MG63 (cell line): ENCODE results near the gene TLK2. TPM values are rescaled to one million over a fixed set of nuclear protein-coding genes. Genes with fewer than 3 reads are reported as not detected.
"Not testable (repeated sequence)": the region's sequence is repeated elsewhere in the genome, so short reads cannot be mapped to it uniquely, and the experiment has no call there.

Source experiments
- DNase-seq: peaks from one replicate; pipeline ENCODE4 v3.0.0-alpha.2; 2020
- H3K27me3 ChIP-seq: fragments of 250-450 bp; sonication (Bioruptor Pico); 2 replicates; pipeline ENCODE4 v1.5.1; 2020; ENCODE audit warnings: mild to moderate bottlenecking, moderate library complexity
- H3K36me3 ChIP-seq: fragments of 250-450 bp; sonication (Bioruptor Pico); 2 replicates; pipeline ENCODE4 v1.5.1; 2020; ENCODE audit warnings: mild to moderate bottlenecking, moderate library complexity
- H3K4me3 ChIP-seq: fragments of 250-450 bp; sonication (Bioruptor Pico); 2 replicates; pipeline ENCODE4 v1.5.1; 2020; ENCODE audit warnings: mild to moderate bottlenecking, moderate library complexity
- H3K9me3 ChIP-seq: fragments of 250-450 bp; sonication (Bioruptor Pico); 2 replicates; pipeline ENCODE4 v1.5.1; 2020; ENCODE audit warnings: mild to moderate bottlenecking, moderate library complexity
- total RNA-seq: library from RNA; depleted of rRNA; stranded (reverse); fragments of >200 nt; shearing (Covaris generic); gene quantifications from 2 replicates; pipeline ENCODE4 v1.2.3, GENCODE V29; 2014; ENCODE audit warnings: low replicate concordance

Gene TLK2
- total RNA-seq, 1 experiment from 2014 or later, result 27.7 TPM

DNA sequence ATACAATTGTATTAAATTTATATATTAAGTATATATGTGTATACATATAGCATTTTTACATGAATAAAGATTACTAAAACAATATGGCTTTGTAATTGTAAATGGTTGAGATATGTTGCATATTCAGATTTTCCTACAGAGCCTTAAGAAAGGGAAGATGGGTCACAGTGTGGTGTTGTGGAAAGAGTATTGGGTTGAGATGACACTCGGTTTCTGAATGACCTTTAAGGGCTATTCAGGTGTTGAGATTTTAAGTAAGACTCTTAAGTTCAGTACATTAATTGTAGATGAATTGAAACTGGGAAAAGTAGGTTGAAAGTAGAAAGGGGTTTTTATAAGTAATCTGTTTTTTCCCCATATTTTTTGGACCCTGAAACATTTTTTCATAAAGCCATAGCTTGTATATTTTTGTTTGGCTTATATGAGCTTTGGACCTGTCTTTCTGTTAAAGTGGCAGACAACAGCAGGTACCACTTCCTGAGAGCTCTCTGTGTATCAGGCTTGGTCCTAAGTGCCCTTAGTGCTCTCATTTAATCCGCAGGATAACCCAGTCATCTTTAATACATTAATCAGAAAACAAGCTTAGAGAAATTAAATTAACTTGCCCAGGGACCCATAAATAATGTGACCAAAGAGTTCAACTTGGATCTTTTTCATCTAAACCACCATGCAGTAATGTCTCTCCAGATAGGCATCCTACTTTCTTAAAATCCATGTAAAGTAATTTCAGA, 100.3 kb downstream of the TLK2 start:
- Histone ChIP-seq H3K4me3 (no peak overlapping the region), H3K27me3 (no peaks in the 10 kb centered on the region), H3K36me3 (peaks cover 67% of the 10 kb centered on the region), H3K9me3 (no peaks in the 10 kb centered on the region)
- no peak for DNase-seq

DNA sequence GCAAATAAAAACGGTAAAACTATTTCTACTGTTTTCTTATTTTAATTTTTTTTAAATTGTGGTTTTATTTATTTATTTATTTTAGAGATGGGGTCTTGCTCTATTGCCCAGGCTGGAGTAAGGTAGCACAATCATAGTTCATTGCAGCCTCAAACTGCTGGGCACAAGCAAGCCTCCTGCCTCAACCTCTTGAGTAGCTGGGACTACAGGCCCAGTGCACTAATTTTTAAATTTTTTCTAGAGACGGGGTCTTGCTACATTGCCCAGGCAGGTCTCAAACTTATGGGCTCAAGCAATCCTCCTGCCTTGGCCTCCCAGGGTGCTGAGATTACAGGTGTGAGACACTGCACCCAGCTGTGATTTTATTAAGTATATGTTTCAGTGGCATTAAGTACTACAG, 102.3 kb downstream of the TLK2 start:
- H3K4me3 ChIP-seq, result no peak overlapping the region
- no peaks in the 10 kb centered on the region for H3K27me3 ChIP-seq
- H3K36me3 ChIP-seq, result peaks cover 66% of the 10 kb centered on the region
- no peaks in the 10 kb centered on the region for H3K9me3 ChIP-seq
- DNase-seq, result no peak

DNA sequence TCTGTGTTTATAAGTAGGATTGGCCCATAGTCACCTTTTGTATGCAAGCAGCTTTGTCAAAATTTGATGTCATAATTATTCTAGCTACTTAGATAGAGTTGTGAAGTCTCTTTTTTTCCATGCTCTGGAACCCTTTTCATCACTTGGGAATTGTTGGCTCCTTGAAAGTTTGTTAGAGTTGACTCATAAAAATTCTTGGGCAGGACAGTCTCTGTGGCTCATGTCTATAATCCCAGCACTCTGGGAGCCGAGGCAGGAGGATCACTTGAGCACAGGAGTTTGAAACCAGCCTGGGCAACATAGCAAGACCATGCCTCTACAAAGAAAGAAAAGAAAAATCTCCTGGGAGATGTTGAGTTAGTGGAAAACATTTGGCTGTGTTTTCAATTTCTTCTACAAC, 103.1 kb downstream of the TLK2 start:
- peak; percentile 18 for DNase-seq
- peaks cover 66% of the 10 kb centered on the region for H3K36me3 ChIP-seq
- H3K27me3 ChIP-seq, result no peaks in the 10 kb centered on the region
- H3K4me3 ChIP-seq, result no peak overlapping the region
- H3K9me3 ChIP-seq, result no peaks in the 10 kb centered on the region

DNA sequence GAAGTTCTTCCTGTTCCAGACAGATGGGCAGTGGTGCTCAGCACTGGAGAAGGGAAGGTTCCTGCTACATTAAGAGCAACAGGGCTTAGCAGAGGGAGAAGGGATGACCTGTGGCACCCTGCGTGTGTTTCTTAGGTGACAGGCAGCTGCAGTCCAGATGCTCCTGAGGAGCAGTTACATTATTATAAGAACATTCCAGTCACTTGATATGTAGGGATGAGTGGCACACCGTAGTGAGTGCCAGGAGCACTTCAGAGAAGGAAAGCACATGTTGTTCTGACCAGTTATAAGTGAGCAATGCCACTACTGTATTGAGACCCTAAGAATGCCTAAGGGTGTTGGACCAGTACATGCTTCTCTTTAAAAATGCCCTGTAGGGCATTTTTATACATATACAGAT, 108.9 kb downstream of the TLK2 start:
- Histone ChIP-seq H3K27me3 (no peaks in the 10 kb centered on the region), H3K36me3 (peaks cover 50% of the 10 kb centered on the region), H3K9me3 (no peaks in the 10 kb centered on the region), H3K4me3 (no peak overlapping the region)
- no peak for DNase-seq

DNA sequence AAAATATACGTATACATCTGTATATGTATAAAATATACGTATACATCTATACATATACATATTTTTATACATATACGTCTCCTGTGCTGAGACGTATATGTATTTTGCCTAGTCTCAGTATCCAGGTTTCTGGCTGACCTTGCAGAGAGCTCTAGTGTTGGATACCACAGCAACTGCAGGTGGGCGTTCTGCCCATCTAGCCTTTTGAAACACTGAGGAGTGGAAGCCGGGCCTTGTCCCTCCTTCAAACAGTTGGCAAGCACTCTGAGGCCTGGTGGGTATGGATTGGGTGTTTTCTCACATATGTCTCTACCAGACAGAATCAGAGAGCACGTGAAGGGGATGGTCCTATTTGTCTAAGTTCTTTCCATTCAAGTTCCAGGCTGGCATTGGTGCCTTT, 109.5 kb downstream of the TLK2 start:
- Histone ChIP-seq H3K36me3 (peaks cover 48% of the 10 kb centered on the region), H3K4me3 (no peak overlapping the region), H3K27me3 (no peaks in the 10 kb centered on the region), H3K9me3 (no peaks in the 10 kb centered on the region)
- DNase-seq, result no peak

DNA sequence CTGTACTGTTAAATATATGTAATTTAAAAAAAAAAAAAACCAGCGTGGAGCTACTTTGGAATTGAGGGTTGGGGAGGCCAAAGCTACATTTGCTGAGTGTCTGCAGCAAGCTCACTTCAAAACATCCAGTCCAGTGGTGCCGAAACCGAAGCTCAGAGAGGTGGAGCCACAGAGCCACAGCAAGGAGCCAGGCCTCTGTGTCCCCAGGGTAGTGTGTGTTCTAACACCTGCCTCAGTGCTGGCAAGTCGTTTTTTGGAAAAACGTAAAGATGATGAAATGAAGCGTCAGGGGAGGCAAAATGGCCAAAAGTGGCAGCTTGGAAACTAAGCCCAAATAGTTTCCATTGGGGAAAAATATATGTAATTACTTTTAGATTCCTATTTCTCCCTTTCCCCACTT, 112.7 kb downstream of the TLK2 start:
- H3K4me3 ChIP-seq, result no peak overlapping the region
- peaks cover 2% of the 10 kb centered on the region for H3K9me3 ChIP-seq
- DNase-seq, result no peak
- no peaks in the 10 kb centered on the region for H3K27me3 ChIP-seq
- peaks cover 47% of the 10 kb centered on the region for H3K36me3 ChIP-seq

DNA sequence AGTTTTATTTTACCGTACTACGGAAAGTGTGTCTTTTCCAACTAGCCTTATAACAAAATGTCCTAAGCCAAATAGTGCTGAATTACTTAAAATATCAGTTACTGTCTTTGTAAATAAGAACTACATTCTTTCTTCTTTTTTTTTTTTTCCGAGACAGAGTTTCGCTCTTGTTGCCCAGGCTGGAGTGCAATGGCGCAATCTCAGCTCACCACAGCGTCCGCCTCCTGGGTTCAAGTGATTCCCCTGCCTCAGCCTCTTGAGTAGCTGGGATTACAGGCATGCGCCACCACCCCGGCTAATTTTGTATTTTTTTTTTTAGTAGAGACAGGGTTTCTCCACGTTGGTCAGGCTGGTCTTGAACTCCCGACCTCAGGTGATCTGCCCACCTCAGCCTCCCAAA, 113.2 kb downstream of the TLK2 start:
- not testable (repeated sequence) for H3K4me3 ChIP-seq, DNase-seq
- H3K36me3 ChIP-seq, result peaks cover 50% of the 10 kb centered on the region

DNA sequence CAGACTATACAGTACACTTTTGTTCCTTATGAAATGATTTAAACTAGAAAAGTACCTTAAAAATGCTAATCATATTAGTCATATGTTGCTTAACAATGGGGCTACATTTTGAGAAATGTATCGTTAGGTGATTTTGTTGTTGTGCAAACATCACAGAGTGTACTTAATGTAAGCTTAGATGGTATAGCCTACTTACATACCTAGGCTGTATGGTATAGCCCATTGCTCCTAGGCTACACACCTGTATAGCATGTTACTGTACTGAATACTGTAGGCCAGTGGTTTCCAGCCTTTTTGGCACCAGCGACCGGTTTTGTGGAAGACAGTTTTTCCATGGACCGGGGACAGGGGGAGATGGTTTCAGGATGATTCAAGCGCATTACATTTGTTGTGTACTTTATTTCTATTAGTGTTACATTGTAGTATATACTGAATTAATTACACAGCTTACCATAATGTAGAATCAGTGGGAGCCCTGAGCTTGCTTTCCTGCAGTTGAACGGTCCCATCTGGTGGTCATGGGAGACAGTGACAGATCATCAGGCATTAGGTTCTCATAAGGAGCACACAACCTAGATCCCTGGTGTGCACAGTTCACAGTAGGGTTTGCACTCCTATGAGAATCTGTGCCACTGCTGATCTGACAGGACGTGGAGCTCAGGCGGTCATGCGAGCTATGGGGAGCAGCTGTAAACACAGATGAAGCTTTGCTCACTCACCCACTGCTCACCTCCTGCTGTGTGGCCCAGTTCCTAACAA, 113.9 kb downstream of the TLK2 start:
- Histone ChIP-seq H3K36me3 (peaks cover 57% of the 10 kb centered on the region), H3K9me3 (peaks cover 2% of the 10 kb centered on the region), H3K4me3 (no peak overlapping the region), H3K27me3 (no peaks in the 10 kb centered on the region)
- DNase-seq, result no peak

More for the DNA sequence above, 113.2 kb downstream of the TLK2 start:
- not testable (repeated sequence) for H3K9me3 ChIP-seq, H3K27me3 ChIP-seq

DNA sequence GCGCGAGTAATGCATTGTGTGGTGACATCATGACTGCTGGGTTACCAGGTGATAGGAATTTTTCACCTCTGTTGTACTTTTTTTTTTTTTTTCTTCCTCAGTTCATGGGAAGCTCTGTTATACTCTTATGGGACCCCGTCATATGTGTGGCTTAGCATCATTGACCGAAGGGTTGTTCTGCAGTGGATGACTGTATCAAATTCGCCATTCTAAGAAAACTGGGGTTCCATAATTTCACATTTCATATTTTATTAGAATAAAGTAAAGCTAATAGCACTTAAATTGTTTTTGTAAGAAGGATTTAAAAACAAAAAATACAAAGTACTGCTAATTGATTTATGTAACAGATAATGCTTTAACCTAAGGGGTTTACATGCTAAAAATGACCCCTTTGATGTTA, 116.9 kb downstream of the TLK2 start:
- H3K4me3 ChIP-seq, result no peak overlapping the region
- no peaks in the 10 kb centered on the region for H3K27me3 ChIP-seq
- DNase-seq, result no peak
- H3K36me3 ChIP-seq, result peaks cover 65% of the 10 kb centered on the region
- peaks cover 2% of the 10 kb centered on the region for H3K9me3 ChIP-seq

DNA sequence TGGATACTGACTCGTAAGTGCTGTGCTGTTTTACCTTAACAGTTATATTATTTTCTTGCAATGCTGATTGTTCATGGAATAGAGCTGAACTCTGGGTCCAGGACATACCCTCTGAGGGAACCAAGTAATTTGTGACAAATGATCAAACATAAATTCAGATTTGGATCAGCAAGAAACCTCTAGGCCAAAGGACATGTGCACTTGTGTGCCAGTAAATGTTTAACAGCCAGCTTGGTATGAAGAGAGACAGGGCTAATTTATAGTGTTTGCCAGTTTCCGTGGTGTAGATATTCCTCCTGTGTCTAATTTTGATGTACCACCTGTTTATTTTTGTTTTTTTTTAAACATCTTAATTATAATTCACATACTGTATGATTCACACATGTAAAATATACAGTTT, 118.0 kb downstream of the TLK2 start:
- Histone ChIP-seq H3K27me3 (no peaks in the 10 kb centered on the region), H3K4me3 (no peak overlapping the region), H3K9me3 (peaks cover 2% of the 10 kb centered on the region), H3K36me3 (peaks cover 73% of the 10 kb centered on the region)
- no peak for DNase-seq

DNA sequence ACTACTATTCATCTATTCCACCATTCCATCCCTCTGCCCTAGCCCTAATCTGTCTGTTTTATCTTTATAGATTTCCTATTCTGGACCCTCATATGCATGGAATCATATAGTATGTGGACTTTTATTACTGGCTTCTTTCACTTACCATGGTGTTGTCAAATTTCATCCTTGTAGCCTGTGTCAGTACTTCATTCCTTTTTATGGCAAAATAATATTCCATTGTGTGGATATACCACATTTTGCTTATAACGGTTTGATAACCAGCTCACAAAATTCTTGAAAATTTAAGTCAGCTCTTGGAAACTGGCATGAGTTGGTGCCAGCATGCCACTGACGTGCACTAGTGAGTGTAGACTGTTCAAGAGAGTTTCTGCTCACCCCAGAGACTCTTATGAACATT, 118.5 kb downstream of the TLK2 start:
- Histone ChIP-seq H3K36me3 (peaks cover 77% of the 10 kb centered on the region), H3K9me3 (peaks cover 2% of the 10 kb centered on the region), H3K4me3 (no peak overlapping the region), H3K27me3 (no peaks in the 10 kb centered on the region)
- DNase-seq, result no peak

DNA sequence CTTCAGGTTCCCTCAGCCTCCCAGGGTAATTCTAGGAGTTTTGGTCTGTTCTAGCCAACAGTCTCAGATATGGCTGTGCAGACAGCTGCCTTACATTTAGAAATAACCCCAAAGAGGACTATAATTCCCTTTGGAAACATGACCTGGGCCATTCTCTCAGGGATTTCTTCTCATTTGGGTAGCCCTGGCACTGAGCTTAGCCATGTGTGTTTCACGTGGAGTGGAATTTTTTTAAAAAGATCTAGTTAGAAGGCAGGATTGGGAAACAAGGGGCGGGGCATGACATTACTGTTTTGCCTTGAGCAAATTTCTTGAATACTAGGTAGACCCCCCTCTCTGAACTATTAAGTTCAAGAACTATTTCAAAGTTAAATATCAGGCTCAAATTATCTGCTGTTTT, 119.3 kb downstream of the TLK2 start:
- Histone ChIP-seq H3K36me3 (peaks cover 78% of the 10 kb centered on the region), H3K27me3 (no peaks in the 10 kb centered on the region), H3K9me3 (peaks cover 2% of the 10 kb centered on the region), H3K4me3 (no peak overlapping the region)
- no peak for DNase-seq

DNA sequence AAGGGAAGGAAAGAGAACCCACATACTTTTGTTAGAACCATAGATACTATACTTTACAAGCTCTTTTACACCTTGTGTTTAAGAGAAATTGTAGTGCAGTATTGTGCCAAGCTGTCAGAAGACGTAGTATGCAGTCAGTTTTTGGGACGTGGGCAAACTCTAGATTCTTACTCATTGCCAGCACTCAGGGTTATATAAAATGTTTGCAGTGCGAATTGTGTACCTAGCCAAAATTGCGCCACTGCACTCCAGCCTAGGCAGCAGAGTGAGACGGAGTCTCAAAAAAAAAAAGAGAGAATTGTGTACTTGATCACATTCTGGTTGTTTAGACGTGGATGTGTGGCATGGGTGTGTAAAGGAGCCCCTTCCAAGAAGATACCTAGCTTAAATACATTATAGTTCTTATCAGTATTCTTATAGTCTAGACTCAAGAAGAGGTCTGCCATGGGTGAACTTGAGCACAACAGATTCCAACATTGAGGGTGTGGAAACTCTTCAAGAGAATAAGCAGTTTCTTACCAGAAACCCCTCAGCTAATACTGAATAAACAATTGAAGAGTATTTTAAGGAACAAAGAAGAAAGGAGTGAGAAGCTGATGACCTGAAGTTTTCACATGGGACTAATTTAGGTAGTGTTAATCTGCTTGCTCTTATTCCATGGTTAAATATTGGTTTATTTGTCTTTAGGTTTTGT, 121.5 kb downstream of the TLK2 start:
- peaks cover 2% of the 10 kb centered on the region; the same call in 1 of the 2 replicates for H3K9me3 ChIP-seq
- DNase-seq, result no peak
- H3K36me3 ChIP-seq, result peaks cover 76% of the 10 kb centered on the region
- no peak overlapping the region for H3K4me3 ChIP-seq
- no peaks in the 10 kb centered on the region for H3K27me3 ChIP-seq

DNA sequence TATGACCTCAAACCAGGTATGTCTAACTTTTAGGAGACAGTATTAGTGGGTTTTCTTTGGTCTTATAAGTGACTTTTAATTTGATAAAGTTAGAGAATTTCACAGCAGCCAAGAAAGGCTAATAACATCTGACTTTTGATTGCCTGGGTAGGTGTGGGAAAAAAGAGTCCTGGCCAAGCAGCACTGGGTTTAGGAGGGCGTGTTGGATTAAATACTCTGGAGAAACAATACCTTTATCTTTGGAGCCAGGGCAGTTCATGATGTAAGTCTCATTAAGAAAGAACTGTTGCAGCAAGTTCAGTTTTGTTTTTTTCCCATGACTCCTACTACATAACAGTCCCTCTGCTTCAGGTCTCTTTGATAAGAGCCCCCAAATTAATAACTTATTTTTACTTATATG, 122.2 kb downstream of the TLK2 start:
- peaks cover 75% of the 10 kb centered on the region for H3K36me3 ChIP-seq
- DNase-seq, result no peak

DNA sequence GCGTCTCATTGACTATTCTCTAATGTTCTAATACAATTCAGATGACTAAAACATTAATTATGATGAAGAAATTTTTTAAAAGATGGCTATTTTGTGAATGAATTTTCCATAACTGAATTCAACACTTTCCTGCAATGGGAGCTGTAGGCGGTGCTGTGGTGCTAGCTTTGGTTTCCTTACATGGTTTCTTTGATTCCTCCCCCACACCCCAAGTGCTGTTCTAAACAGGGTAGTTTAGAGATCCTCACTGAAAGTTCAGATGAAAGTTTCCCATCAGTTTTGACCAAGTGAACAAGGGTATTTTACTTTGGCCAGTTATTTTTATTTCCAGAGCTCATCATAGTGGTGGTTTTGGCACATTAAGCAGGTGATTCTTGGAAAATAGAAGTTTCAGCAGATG, 122.8 kb downstream of the TLK2 start:
- Histone ChIP-seq H3K27me3 (no peaks in the 10 kb centered on the region), H3K9me3 (no peaks in the 10 kb centered on the region), H3K4me3 (no peak overlapping the region), H3K36me3 (peaks cover 74% of the 10 kb centered on the region)
- no peak for DNase-seq

More for the DNA sequence above, 122.2 kb downstream of the TLK2 start:
- Histone ChIP-seq H3K9me3 (peaks cover under 1% of the 10 kb centered on the region; the same call in 1 of the 2 replicates), H3K27me3 (no peaks in the 10 kb centered on the region), H3K4me3 (no peak overlapping the region)

DNA sequence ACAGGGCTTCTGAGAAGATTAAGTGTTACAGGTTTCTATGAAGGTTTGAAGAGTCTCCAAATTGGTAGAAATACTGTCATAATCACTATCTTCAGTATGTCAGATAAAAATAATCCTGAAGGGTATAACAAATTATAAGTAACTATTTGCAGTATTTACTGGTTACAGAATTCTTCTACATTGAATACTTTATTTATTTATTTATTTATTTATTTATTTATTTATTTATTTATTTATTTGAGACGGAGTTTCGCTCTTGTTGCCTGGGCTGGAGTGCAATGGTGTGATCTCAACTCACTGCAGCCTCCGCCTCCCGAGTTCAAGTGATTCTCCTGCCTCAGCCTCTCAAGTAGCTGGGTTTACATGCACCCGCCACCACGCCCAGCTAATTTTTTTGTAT, 125.2 kb downstream of the TLK2 start:
- not testable (repeated sequence) for H3K9me3 ChIP-seq, DNase-seq, H3K27me3 ChIP-seq, H3K4me3 ChIP-seq
- peaks cover 78% of the 10 kb centered on the region for H3K36me3 ChIP-seq

DNA sequence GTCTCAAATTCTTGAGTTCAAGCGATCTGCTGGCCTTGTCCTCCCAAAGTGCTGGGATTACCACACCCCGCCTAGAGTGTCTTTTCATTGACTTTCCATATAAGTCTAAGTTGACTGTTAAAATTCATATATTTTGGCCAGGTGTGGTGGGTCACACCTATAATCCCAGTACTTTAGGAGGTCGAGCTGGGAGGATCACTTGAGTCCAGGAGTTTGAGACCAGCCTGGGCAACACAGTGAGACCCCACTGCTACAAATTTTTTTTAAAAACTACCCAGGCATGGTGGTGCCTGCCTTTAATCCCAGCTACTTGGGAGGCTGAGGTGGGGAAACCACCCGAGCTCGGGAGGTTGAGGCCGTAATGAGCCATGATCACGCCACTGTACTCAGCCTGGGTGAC, 127.0 kb downstream of the TLK2 start:
- no peak for DNase-seq
- Histone ChIP-seq H3K36me3 (peaks cover 81% of the 10 kb centered on the region), H3K9me3 (no peaks in the 10 kb centered on the region), H3K4me3 (no peak overlapping the region), H3K27me3 (no peaks in the 10 kb centered on the region)
